NK-92 treated with Interleukin-12 subunit alpha and Interleukin-12 subunit beta, amount 100 ng/mL, for 24 hours (cell line): ENCODE measurements around the gene C16orf78.

Experiments used
- DNase-seq: peaks from one replicate; lab custom pipeline; 2025; lab: John Stamatoyannopoulos, UW

C16orf78 gene

DNA sequence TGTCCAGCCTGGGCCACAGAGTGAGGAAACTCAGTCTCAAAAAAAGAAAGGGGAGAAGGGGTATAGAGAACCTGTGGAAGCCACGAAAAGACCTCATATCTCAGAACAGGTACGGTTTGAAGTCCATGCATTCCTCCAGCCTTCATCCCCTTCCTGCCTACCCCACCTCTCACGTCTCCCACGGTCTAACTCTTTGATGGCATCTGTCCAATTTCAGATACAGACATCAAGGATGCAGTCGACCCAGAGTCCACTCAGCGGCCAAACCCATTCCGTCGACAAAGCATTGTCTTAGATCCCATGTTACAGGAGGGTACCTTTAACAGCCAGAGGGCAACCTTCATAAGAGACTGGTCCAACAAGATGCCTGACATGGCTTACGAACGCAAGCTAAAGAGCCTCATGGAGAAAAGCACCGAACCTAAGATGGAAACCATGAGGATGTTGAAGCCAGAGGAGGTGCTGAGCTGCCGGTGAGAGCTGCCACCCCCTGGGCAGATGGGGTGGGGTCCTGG lies 22.7 kb downstream of the C16orf78 start:
- DNase-seq = no peak

DNA sequence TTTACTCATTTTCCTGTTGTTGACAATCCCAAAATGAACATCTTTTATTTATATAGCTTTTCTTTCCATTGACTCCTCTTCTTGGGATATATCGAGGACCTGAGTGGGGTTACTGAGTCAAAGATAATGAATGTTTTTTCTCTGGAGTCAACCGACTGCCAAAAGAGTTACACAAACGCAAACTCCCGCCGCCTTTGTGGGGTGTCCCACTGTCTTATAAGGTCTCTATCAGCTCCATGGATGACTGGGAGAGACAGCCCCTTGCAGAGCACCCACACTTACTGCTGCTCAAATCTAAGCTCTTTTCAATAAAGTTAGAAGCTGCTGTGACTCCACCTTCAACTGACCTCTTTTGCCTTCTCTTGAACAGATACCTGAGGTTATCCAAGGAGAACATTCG lies 25.2 kb downstream of the C16orf78 start:
- DNase-seq = no peak

DNA sequence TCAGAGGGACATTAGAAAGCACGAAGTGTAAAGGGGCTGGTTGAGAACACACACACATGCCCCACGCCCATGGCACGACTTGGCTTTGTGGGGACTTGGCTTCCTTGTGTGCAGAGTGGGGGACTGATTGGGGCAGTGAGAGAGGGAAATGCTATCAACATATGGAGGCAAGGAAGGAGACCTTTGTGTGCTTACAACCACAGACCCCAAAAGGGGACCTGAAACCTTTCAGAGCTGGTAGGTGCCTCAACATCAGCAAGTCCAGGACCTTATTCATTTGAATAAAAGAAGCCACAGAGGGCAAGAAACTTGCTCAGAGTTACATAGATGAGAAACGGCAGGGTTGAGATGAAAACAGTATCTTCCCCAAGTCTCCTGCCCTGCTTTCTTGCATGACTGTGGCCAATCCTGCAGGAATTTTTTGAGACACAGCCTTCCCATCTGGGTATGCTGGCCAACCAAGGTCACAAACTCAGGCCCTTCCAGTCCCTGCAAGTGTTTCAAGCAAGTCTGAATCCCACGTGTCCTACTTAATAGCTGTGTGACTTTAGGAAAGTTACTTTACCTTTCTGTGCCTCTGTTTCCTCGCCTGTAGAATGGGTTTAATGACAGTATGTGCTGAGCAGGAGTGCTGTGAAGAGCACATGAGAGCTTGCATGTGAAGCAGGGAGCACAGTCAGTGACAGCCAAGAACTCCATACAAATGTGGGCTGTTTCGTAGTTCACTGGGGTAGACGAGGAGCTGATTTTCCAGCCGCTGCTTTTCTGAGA lies 26.2 kb downstream of the C16orf78 start:
- DNase-seq = no peak

DNA sequence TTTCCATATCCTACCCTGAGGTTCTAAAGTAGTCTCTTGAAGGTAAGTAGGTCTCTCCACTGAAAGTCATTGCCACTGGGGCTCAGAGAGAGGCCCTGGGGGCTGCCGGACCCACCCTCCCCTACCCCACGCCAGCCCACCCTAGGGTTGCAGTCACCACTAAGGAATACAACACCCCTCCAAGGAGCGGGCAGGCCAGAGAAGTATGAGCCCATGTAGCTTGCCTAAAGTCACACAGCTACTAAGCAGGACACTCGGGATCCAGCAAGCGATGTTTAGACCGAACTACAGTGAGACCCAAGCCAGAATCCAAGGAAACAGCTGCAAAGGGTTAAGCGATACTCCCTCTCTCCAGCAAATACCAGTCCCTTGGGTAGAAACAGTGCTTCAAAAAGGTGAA lies 27.0 kb downstream of the C16orf78 start:
- DNase-seq = no peak

DNA sequence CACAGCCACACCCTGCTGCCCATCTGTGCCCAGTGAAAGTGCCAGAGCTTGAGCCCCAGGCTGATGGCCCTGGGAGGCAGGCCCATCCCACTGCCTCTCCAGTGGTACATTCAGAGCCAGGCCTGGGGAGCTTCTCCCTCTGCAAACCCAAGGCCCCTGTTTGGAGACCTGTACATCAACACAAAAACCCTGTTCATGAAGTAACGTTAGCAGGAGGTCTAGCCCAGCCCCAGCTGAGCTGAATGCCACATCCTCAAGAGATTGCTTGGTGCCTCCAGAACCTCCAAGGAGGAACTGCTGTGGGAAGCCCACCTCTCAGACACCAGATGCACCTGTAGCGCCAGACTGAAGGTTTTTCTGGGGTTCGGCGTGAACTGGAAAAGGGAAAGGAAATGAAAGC lies 31.5 kb downstream of the C16orf78 start:
- DNase-seq = no peak

DNA sequence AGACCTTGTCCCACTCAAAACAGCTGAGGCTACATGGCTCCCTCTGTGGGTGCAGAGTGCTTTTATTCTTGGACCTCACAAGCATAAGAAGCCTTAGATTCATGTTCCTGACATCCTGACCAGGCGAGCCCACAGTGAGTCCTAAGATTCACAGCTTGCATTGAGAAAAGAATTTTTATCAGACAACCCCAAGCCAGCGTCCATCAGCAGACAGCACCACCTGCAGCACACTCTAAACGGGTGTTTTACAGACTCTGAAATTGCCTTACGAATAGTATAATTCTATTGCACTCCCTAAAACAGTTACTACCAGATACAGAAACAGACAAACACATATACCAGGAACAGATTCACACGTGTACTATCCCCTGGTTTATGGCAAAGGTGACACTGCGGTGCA lies 31.9 kb downstream of the C16orf78 start:
- DNase-seq = no peak

DNA sequence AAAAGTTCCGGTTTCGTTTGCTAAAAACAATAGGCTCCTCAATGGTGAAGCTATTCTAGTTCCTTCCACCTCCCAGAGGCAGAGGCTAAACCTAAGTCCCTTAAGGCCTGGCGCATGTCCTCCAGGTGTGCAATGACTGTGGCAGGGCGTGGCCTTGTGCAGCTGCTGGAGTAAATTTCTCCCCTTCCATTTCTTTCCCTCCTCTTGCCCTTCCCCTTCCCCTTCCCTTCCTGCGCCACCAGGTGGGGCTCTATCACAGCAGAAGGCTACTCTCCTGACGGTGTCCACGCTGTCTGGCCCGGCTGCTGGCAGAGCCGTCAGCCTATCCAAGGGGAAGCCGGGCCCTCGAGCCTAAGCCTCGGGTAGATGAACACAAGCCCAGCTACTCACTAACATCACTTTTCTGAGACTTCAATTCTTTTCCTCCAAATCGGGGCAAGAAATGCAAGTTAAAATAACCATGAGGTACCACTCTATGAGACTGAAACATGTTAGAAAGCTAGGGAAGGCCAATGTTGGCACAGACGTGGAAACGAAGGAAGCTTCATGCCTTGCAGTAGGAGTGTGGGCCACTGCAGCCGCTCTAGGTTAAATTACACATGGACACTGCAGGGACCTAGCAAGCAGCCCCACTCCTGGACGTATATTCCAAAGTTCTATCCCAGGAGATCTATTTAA lies 34.4 kb downstream of the C16orf78 start:
- peak; percentile 43 for DNase-seq

DNA sequence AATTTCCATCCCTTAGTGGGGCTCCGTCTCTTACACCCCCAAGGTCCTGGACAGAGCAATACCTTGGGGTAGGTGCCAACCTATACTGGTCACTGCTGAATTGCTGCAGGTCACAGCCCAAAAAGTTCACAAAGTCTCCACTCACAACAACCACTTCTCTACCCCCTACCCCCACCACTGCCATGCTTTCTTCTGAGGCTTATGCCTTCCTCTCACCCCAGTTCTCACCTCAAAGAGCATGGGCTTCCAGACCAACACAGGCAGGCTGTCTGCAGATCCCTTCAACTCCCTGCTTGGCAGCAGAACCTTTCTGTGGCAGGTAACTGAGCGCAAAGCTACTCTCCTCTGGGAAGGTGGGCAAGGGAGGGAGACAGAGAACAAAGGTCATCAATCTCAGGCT lies 35.5 kb downstream of the C16orf78 start:
- DNase-seq = no peak

DNA sequence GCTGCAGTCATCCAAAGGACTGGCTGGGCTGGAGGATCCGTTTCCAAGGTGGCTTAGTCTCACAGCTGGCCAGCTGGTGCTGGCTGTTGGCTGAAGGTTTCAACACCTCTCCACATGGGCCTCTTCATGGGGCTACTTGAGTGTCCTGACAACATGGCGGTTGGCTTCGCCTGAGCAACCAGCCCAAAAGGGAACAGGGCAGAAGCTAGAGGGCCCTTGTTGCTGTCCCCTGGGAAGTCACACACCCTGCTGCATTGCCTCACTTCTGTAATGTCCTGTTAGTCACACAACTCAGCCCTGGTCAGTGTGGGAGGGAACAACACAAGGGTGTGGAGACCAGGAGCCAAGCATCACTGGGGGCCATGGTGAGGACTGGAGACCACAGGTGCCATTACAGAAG lies 36.6 kb downstream of the C16orf78 start:
- DNase-seq = no peak

DNA sequence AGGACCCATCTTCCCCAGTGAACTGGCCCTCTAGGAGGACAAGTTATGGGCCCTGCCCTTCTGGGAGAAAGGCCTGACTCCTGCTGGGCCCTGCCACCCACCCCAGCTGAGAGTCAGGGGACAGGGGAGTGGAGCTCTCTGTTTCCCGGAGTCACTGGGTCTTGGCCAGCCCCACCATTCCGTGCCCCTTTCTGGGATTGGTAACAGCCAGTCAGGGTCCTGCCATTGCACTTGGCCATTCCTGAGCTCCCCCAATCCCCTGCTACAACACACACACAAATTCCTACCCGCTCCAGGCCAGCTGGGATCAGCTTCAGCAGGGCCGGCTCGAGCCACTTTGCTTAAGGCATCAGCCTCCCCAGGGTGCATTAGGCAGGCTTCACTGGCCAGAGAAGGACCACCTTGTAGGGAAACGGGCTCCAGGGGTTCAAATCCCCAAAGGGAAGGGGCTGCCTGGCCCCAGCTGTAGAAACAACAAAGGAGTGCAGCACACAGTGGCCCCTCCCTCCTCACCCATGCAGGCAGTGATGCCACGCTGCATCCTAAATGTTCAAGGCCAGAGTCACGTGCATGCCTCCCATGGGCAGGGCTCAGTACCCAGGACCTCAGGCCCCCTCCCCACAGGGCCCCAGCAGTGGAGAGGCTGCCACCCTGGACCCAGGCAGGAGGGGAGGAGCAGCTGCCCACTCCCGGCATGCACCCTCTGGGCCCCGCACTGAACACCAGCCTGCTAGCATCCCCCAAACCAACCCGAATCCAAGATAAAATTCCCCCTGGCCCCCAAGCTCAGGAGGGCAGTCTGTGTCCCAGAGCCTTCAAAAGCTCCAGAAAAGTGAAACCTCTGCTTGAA lies 37.7 kb downstream of the C16orf78 start:
- no peak for DNase-seq

DNA sequence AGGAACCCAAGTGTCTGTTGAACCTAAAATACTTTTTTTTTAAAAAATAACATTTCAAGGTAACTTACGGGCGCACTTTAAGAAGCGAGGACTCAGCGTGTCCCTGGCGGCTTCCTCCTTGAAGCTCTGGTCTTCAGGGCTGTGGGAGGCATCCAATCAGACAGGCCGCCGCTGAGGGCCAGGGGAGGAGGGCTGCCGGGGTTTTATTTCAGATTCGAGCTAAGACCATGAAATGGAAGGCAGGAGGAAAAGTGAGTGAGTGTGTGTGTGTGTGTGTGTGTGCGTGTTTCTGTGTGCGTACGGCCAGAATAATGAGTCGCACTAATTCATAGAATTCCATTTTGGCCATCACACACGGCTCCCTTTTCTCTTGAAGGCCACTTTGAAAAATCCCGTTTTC lies 41.1 kb downstream of the C16orf78 start:
- no peak for DNase-seq

DNA sequence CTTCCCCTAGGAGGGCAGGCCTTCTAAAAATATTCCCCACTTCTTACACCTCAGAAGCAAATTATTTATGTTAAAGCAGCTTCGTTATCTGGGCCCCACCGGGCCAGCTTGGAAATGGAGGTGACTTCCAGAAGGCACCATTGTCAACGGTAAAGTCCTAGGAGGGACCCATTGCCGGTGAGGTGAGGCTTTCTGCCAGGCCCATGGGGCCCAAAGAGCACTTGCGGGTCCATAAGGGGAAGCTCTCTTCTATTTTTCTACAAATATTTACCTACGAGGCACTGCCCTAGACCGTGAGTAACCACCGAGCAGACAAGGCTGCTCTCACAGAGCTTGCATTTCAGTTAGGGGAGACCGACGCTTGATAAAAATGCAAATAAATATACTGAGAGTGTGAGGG lies 41.5 kb downstream of the C16orf78 start:
- DNase-seq = no peak

DNA sequence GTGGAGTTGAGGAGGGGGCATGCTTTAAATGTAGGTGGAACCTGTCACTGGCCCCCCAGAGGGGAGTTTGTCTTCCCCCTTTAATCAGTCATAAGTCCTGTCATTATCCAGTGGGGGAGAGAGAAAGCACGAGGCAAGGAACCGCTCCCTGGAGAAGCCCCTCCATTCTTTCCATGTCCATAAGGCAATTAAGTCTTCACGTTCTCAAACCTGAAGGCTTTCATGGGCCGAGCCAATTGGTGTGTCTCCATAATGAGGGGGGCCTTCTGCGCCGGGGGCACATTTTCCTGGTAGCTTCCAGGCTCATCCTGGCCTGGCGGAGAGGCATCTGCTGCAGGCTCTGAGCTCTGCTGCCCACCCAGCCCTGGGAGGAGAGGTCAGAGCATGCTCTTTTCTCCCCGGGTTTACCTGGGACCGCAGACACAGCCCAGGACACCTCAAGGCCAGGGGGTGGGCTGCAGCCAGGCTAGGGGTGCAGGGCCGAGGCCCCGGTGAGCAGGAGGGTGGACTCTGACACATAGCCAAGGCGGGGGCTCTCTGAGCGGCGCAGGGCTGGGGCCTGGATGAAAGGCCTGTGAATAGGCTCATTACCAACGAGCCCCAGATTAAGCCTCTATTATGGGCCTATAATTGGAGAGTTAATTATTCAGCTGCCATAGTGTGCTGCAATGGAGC lies 42.5 kb downstream of the C16orf78 start:
- DNase-seq = no peak

DNA sequence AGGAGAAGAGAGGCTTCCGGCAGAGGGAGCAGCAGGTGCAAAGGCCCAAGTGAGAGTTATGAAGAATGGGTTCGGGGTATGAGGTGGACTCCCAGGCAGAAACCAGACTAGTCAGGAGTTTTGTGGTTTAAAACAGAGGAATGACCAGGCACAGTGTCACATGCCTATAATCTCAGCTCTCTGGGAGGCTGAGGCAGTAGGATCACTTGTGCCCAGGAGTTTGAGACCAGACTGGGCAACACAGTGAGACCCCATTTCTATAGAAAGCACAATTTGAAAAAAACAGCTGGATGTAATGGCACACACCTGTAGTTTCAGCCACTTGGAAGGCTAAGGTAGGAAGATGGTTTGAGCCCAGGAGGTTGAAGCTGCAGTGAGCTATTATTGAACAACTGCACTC lies 43.8 kb downstream of the C16orf78 start:
- no peak for DNase-seq

DNA sequence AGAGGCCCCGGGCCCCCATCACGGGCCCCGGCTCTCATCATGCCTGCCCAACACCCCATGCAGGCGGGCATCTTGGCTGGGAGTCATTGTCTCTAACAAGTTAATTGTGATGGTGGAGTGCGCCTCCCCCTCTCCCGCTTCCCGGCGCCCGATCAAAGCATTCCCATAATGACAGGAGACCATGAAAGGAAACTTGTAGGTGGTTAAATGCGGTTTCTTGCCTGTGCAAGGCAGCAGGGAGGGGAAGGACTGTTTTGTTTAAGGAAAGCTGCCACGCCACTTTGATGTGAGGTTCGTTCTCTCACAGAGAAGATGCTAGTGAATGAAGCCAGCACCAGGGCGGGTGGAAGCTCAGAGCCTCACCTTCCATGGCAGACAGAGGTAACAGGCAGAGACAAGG lies 45.4 kb downstream of the C16orf78 start:
- DNase-seq = no peak

DNA sequence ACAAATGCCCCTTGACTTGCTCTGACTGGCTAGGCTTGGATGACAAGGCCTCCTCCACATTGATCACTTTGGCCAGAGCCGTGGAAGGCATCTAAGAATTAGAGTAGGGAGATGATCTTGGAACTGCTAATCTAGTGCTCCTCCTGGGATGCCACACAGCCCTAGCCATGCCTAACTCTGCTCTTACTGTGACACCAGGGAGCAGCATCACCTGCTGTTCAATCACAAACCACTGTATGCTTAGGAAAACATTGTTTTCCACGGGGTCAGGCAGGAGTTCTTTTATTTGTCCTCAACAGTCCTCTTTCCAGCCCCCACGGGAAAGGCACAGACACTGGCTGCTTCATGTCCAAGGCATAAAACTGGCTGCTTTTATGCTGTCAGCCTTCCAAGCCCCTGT lies 46.3 kb downstream of the C16orf78 start:
- DNase-seq = no peak

DNA sequence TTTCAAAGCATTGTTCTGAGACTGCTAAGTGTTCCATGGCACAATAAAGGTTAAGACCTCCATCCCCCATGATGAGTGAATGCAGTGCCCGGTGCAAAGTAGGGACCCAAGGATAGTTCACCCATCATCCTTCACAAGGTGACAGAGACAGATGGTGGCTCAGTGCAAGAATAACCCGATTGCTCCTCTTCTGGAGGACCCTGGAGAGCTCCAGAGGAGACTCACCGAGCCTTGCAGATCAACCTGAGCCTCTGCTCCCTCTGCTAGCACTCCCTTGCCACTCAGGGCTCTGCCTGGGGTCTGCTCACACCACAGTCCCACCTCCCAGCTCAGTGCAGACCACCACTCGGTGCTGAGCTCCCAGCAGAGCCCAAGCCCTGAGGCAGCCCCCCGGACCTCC lies 49.3 kb downstream of the C16orf78 start:
- no peak for DNase-seq

DNA sequence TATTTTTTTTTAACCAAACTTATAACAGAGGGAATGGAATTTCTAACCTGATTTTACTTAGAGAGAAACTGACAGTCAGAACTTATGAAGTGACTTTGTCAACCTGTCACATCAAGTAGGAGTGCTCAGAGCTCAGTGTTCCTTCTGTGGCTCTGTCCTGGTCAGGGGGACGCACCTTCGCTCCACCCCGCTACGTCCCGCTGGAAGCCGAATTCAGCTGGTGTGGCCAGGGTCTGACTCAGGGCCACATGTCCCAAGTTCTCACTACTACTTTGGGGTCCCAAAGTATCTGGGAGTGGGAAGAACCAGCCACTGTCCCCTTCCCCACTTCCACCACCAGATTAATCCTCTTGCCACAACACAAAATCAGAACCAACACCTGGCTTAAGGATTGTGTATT lies 51.4 kb downstream of the C16orf78 start:
- no peak for DNase-seq

DNA sequence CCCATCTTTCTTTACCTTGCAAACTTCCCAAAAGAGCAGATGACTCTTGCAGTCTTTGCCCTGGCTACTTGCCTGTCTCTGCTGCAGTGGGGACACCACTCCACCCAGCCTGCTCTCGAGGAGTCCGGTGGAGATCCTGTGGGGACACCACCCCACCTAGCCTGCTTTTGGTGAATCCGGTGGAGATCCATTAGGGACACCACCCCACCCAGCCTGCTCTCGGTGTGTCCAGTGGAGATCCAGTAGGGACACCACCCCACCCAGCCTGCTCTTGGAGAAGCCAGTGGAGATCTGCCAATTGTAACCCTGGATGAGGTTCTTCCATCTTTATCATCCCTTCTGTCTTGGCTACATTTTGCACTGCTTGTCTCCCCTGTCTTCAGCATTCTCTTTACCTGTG lies 54.2 kb downstream of the C16orf78 start:
- no peak for DNase-seq

DNA sequence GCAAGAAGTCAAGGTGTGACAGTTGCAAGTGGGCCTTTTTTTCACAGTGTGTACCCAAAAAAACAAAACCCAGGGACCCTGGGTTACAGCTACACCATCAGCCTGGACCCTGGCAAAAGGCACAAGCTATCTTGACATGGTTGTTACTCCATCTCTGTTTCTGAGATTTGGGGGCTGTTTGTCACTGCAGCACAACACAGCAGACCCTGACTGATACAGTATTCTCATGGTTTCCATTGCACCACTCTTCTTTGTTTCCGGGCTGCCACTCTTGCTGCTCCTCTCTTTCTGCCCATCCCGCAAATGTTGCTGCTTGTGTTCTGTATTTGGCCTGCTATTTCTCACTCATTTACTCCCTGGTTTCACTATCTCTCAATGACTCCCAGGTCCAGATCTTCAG lies 55.2 kb downstream of the C16orf78 start:
- DNase-seq = no peak

DNA sequence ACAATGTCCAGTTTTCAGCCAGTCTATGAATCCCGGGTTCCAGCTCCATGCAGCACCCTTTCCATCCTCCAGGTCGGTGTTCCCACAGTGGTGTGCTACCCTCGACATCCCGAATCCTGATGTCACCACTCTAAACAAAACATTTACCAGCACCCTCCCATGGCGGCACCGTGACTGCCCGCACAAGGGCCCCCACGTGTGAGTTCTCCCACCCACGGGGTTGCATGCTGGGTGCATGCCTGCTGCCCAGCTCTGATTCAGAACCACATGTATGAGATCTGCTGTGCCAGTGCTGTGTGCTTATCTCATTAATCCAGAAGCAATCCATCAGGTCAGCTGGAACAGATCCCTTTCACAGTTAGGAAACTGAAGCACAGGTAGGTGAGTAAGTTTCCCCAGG lies 57.4 kb downstream of the C16orf78 start:
- no peak for DNase-seq

DNA sequence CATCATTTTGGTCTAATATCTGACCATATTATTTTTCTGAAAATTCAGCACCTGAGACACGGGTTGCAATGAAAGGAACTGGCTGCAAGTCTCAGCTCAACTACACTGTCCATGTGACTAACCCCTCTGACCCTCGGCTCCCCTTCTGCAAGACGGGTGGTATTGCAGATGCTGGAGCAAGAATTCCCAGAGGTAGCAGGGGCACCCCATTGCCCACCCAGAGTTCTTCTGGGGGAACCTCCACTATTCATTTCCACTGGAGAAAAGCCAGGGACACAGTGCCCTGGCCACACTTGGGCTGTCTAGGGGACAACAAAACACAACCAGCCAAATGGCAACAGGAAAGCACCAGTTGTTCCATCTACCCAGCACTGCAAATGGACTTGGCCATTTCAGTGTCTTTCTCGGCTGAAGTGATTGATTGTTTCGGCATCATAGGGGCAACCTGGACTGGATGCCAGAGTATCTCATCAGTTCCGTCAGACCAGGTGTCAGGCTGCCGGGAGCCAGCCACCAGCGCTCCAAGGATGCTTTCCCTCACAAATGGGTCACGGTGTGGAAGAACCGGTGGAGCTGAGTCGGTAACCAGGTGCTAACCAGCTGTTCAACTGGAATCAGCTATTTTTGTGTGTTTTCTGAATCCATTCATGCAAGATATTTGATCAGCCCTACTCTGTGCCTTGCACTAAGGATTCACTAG lies 58.1 kb downstream of the C16orf78 start:
- DNase-seq = no peak
